RCC 7860 (cell line): ENCODE results near the gene EMSY.

Experiments used
- DNase-seq: peaks from one replicate; pipeline ENCODE4 v3.0.0-alpha.2; 2015; ENCODE audit warnings: low spot score
- FAIRE-seq: peaks from 2 replicates; lab custom pipeline; 2012; peaks lifted over from hg19 to GRCh38; lab: Jason Lieb, UNC

The EMSY gene

DNA sequence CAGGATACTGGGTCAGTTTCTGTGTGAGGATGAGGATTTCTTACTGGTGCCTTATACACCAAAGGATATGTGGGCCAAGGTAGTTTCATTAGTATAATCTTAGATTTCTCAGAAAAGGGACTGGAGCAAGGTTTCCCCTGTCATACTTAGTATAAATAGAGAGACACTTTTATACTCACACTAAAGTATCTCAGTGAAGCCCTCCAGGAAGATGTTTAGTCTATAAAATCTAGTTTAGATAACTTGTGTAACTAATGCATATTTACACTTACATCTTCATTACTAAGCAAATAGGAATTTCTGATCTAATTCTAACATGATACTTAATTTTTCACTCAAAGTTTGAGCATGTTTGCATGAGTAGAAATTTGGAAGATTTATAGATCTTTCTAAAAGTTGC is 11.1 kb downstream of the EMSY start:
- FAIRE-seq, result no peak
- no peak for DNase-seq

DNA sequence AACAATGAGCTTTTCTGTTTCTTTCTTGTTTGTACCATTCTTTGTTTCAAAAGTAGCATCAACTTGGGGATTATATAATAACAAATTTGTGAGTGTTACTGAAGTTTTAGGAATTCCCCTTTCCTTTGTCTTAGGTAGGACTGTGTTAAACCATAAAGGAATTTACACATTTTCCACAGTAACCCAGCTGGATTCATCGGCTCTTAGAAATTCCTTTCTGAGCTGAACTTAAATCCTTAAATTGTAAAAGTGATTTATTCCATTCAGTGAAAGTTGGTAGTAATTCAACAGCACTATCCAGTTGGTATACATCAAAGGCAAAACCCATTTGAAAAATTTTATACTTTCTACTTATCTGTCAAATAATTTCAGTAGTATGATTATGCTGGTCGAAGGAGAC is 11.8 kb downstream of the EMSY start:
- no peak for FAIRE-seq

DNA sequence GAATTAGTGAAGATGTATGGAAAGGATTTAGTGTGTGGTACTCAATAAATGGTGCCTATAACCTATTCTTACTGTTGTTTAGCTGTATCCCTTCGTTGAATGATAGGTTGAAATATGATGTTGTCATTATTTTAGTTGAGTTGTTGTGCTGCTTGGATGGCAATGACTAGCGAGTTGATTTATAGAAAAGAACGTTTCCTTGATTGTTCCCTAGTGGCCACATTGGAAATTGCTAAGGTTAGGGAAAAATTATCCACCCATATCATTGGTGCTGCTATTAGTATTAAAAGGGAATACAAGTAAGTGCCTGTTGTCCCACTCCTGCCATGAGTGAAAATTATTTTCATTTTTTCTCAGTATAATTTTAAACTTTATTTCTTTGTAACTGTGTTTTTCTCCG is 14.5 kb downstream of the EMSY start:
- DNase-seq (no peak), FAIRE-seq (no peak)

More for the DNA sequence above, 11.8 kb downstream of the EMSY start:
- DNase-seq, result no peak

DNA sequence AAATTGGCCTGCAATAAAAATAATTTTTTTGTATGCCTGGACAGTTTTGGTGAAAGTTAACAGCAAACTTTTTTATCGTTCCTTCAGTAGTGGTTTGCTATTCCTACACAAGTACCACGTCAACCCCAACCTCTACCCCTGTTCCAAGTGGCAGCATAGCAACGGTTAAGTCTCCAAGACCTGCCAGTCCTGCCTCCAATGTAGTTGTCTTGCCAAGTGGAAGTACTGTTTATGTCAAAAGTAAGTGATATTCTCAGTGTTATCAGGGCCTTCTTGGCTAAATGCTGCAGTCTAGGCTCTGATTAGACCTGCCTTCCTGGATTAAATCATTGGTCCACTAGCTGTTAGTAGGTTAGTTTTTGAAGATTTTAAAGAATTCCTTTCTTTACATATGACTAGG is 15.0 kb downstream of the EMSY start:
- FAIRE-seq, result no peak
- no peak for DNase-seq

DNA sequence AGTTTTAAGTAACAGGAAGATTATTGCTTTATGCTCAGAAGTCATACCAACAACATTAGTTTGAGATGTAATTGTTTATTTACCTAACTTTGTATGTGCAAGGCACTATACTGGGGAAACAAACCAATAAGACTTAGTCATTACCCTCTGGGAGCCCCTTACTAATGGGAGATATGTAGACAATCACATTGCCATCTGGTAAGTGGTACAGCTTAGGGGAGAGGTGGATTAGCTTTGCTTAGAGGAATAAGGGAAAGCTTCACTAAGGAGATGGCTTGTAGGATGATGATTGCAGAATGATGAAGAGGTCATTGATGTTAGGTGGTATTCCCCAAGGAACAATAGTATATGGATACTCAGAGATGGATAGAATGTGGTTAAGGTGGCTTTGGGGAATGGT is 17.5 kb downstream of the EMSY start:
- no peak for FAIRE-seq
- no peak for DNase-seq

DNA sequence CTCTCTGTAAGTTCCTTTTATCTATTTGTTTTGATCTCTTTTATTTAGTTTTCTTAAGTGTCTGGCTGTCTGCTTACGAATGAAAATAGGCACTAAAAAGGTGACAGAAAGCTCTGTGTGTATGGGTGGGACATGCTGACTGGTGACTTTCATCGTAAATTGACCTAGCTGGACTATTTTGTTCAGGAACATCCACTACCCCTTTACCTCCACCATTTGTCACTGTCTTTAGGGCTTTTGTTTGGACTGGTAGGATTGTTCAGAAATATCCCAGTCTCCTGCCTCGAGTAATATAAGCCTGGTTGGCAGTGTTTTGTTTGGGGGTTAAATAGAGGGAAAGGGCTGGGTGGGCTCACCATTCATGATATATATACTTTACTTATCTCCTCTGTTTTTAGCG is 20.9 kb downstream of the EMSY start:
- FAIRE-seq, result no peak

DNA sequence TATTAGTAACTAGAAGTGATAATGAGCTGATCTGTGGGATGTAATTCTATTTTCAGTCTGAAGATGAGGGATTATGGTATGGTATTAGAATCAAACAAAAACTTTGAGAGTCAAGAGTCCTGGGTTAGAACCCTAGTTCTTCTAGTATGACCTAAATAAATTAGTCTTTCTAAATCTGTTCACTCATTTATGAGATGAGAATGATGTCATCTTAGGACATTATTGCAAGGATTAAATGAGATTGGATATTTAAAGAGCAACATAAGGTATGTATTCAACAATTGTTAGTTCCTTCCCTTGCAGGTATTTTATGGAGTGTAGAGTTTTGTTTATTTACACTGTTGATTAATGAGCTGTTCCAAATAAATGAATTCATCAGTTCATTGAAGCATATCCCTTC is 21.8 kb downstream of the EMSY start:
- no peak for FAIRE-seq
- DNase-seq, result no peak

More for the DNA sequence above, 20.9 kb downstream of the EMSY start:
- no peak for DNase-seq

DNA sequence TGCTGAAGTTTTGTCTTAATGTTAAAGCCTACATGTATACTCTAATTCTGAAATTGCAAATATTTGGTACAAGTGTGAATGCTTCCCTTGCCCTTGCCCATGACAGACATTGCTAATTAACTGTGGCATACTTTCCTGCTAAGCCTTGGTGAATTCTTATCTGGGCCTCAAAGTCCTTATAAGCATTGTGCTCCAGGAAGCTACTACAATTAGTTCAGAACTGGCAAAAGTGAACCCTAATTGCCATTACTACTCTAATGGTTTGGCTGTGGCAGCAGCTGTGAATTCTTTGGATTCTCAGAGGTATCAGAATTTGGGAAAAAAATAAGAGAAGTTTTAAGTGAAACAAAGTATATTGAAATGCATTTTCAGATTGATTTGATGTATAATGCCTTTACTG is 24.3 kb downstream of the EMSY start:
- DNase-seq (no peak), FAIRE-seq (no peak)

DNA sequence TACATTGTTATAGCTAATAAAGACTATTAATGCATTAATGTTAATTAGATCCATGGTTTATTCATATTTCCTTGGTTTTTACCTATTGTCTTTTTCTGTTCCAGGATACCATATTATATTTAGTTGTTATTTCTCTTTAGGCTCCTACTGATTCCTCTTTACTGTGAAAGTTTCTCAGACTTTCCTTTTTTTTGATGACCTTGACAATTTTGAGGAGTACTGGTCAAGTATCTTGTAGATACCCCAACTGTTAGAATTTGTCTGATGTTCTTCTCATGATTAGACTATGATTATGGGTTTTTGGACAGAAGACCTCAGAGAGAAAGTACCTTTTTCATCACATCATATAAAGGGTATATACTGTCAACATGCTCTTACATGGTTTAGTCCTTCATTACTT is 26.6 kb downstream of the EMSY start:
- DNase-seq, result no peak
- no peak for FAIRE-seq

DNA sequence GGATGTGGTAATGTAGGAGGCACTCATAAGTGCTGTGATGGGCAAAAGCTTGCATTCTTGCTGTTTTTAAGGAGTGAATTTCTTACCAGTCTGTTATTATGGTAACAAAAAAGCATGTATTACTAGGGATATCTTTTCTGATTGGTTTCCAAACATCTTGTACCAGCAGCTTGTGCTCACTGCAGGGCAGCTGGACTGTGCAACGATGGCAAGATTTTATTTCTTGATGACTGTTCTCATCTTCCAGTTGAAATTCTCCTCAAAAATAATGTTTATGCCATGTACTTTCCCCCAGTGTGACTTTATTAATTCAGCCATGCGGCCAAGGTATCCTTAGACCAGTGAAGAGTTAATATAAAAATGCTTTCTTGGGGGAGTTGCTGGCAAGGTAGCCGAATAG is 35.4 kb downstream of the EMSY start:
- FAIRE-seq (no peak), DNase-seq (no peak)

DNA sequence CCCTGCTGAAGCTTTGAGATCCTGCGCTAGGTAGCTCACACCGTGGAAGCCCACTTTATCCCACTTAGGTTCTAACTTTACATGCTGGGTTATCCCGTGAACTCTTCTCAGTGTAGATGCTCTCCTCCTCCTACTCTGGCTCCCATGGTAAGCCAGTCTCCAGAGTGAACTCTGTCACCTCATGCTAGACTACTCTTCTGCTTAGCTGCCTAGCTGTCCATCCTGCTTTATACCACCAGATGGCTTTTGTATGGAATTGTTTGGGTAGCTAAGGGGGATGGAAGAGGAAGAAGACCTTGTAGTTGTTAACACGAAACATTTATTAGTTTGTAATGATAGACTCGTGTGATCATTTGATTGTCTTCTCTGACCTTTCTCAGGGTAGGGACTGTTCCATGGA is 46.8 kb downstream of the EMSY start:
- FAIRE-seq, result no peak

DNA sequence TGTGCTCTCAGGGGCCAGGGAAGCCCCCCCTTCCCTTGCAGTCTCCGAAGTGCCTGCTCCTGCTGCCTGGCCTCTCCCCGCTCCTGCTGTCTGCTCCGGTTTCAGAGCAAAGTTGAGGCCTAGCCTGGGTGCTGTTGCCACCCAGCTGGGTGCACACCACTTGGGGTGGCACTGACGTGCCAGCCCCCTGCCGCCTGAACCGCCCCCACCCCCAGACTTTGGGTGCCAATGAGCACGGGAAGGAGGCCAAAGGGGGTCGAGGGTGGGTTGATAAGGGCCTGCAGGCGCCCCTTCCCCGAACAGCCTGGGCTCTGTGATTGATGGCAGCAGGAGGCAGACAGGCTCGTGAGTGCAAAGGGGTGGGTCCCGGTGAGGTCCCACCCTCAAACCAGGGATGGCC is 48.2 kb downstream of the EMSY start:
- FAIRE-seq, result no peak

More for the DNA sequence above, 46.8 kb downstream of the EMSY start:
- DNase-seq, result no peak

DNA sequence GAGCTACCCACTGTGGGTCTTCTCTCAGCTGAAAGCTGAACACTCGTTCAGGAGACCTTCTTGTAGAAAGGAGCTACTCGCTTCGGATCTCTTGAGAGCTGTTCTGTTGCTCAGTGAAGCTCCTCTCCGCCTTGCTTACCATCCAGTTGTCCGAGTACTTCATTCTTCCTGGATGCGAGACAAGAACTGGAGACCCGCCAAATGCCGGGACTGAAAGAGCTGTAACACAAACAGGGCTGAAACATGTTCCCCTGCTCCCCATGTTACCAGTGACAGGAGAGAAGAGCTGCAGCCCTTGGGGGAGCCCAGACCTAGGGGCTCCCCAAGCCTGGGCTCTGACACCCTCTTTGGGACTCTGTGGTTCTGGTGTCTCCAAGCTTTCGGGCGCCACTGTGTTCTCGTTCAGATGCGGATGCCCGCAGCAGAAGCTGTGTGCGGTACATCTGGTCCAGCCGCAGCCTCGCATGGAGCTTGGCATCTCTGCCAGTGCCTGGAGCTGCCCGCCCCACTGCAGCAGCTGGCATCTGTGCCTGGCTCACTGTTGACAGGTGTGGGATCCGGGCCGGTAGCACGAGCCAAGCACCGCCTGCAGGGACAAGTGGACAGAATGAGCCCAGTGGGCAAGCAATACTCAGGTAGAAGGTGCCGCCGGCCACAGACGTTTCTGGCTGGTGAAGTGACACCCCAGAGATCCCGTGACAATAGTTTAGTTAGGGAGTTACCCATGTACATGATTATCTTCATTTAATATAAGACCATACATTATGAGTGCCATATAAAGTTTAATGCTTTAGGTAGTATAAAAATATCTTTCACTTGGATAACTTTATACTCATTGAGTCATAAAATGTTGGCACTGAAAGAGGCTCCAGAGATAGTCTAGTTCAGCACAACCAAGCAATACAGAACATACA is 49.1 kb downstream of the EMSY start:
- FAIRE-seq (no peak), DNase-seq (no peak)

More for the DNA sequence above, 48.2 kb downstream of the EMSY start:
- no peak for DNase-seq

DNA sequence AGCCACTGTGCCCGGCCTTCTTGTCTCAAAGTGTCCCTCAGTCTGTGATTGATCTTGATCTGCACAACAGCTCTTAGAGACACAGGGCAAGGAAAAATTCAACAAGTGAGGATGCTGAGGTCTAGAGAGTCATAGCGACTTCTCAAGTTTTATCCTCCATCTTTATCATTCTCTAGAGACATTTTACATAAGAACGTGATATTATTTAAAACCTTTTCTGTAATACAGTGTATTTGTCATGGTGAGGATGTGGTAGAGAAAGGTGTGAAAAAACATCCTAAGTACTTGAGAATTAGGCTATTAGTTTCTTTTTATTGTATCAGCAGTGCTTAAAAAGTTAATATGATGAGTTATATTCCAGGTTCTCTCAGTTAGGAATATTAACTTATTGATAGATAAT is 50.2 kb downstream of the EMSY start:
- DNase-seq (no peak), FAIRE-seq (no peak)

DNA sequence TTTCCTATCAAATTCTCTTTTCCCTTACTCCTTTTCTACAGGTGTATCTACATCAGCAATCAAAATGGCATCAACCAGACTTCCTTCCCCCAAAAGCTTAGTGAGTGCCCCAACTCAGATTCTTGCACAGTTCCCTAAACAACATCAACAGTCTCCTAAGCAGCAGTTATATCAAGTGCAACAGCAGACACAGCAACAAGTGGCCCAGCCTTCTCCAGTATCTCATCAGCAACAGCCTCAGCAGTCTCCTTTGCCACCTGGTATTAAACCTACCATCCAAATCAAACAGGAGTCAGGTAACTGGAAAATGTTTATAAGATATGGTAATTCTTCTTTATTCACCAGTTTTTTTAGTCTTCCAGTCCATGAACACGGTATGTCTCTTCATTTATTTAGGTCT is 51.4 kb downstream of the EMSY start:
- FAIRE-seq, result no peak

DNA sequence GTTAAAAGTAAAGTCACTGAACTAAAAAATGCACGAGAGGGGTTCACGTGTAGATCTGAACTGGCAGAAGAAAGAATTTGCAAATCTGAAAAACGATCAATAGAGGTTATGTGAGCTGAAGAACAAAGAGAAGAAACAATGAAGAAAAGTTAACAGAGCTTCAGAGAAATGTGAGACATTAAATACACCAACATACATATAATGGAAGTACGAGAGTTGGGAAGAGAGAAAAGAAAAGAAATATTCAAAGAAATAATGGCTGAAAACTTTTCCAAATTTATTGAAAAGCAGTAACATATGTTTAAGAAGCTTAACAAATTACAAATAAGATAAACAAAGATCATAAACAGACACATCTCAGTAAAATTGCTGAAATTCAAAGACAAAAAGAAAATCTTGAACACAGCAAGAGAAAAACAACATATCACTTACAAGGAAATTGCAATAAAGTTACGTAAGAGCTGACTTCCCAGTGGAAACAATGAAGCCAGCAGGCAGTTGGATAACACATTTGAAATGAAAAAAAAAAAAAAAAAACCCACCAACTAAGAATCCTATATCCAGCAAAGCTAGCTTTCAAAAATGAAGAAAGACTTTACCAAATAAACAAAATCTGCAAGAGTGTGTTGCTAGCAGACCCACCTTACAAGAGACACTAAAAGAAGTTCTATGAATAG is 56.8 kb downstream of the EMSY start:
- no peak for FAIRE-seq

More for the DNA sequence above, 51.4 kb downstream of the EMSY start:
- DNase-seq, result no peak

DNA sequence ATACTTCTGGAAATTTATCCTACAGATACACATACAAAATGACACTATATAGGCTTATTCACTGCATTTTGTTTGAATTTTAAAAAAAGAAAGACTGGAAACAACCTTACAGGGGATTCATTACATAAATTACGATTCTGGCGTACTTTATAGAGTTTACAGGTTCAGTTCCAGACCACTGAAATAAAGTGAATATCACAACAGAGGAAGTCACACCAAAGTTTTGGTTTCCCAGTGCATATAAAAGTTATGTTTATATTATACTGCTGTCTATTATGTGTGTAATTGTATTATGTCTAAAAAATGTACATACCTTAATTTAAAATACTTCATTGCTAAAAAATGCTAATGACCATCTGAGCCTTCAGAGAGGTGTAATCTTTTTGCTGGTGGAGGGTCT is 62.0 kb downstream of the EMSY start:
- no peak for FAIRE-seq

More for the DNA sequence above, 56.8 kb downstream of the EMSY start:
- no peak for DNase-seq

DNA sequence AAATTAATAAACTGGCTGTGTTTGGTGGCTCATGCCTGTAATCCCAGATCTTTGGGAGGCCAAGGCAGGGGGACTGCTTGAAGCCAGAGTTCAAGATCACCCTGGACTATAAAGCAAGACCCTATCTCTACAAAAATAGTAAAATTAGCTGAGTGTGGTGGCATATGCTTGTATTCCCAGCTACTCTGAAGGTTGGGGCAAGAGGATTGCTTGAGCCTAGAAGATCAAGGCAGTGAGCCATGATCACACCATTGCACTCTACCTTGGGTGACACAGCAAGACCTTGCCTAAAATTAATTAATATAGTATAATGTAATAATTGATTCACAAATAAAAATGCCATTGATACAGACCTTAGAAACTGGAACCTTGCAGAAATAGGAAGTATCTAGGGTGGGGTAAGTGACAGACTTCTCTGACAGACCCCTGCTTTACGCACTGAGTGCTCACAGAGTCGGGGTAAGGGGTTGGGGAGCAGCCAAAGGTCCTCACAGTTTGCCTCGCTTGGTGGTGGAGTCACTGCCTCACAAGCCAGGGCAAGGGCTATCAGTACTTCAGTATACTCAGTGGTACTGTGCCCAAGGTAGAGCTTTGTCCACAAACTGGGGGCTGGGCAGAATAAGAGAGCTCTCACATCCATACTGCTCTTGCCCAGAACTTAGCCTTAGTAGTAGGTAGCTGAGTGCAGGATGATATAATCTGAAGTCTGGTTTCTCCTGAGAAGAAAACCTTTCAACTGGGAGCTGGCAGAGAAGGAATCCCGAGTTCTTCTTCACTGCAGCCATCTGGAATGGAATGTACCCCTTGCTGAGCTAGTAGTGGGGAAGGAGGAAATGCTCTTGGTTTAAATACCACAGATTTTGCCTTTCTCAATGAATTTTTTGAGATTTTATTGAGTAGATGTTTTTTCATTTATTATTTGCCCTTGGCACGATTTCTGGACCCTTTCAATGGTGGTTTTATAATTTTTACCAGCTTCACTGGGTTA is 65.5 kb downstream of the EMSY start:
- no peak for DNase-seq
- FAIRE-seq, result no peak

More for the DNA sequence above, 62.0 kb downstream of the EMSY start:
- no peak for DNase-seq

DNA sequence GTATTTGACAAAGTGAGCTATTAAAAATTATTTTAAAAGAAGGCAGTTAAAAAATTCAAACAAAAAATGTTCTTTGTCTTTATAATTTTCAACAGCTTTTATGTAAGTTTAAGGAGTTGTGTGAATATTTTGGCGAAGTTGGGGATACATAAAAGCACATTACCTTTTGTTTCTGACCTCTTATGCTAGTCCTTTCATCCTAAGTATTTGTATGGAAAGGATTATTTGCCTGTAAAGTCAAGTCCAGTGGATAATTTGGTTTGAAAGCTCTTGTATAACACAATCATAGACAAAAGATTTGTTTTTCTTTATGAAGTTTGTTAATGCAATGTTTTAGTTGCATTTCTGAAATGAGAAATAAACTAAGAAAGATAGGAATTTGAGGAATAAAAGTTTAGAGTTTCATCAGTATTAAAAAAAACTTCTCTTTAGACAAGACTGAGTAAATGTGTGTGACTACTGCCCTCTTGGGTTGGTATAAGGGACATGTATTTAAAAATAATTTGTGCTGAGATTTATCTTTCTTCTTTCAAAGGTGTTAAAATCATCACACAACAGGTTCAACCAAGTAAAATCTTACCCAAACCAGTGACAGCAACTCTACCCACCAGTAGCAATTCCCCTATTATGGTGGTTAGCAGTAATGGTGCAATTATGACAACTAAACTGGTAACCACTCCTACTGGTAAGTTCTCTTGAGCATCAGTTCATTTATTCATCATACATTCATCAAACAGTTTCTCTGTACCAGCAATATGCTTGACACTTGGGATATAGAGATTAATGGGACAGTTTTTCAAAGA is 68.2 kb downstream of the EMSY start:
- no peak for DNase-seq
- FAIRE-seq, result peak; percentile 22

DNA sequence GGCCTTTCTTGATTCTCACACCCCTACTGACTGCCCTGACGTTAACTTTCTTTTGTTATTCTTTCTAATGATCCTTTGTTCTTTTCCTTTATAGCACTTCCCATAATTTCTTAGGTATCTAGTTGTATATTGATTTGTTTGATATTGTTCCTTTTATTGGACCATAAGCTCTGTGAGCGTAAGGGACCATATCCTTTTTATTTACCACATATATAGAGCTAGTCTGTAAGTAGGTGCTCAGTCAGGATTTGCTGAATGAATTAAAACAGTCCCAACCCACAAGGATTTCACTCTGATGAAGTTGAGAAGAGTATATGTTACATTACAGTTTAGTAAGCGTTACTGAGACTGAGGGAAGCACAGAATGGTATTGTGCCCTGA is 68.8 kb downstream of the EMSY start:
- FAIRE-seq, result no peak
- no peak for DNase-seq
